Measurements from ENCODE around the gene L3HYPDH.
"Not testable (repeated sequence)": the region's sequence is repeated elsewhere in the genome, so short reads cannot be mapped to it uniquely, and the experiment has no call there.

The L3HYPDH gene

DNA sequence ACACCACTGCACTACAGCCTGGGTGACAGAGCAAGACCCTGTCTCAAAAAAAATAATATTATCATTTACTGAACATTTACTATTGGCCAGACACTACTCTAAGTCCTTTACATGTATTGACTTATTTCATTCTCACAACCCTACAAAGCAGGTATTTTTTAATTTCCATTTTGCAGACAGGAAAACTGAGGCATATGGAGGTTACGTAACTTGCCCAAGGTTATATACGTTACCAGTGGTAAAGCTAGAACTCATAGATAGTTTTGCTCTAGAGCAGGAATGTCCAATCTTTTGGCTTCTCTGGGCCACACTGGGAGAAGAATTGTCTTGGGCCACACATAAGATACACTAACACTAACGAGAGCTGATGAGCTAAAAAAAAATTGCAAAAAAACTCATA, 5.7 kb downstream of the L3HYPDH start:
- no peak for DNase-seq (ENCODE audit: low read depth)

DNA sequence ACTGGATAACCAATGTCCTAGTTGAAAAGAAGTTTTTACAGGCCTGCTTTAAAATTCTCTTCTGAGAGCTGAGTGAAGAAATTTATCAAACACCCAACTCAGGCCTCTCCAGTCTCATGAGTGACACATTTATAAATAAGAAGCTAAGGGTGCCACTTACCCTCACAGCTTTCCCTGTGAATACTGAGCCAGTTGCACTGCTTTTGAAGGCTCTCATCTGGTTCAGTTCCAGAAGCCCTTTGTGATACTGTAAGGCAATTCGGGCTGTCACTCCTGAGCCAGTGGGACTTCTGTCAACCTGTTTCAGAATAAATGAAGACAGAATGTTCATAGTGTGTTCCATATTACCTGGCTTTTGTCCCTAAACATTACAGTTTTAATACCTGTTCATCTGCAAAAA, 8.5 kb downstream of the L3HYPDH start:
- DNase-seq (ENCODE audit: low read depth) = no peak

GRCh38 chr14:59474172-59474571, 10.0 kb downstream of the L3HYPDH start:
- no peak for DNase-seq (ENCODE audit: low read depth)

DNA sequence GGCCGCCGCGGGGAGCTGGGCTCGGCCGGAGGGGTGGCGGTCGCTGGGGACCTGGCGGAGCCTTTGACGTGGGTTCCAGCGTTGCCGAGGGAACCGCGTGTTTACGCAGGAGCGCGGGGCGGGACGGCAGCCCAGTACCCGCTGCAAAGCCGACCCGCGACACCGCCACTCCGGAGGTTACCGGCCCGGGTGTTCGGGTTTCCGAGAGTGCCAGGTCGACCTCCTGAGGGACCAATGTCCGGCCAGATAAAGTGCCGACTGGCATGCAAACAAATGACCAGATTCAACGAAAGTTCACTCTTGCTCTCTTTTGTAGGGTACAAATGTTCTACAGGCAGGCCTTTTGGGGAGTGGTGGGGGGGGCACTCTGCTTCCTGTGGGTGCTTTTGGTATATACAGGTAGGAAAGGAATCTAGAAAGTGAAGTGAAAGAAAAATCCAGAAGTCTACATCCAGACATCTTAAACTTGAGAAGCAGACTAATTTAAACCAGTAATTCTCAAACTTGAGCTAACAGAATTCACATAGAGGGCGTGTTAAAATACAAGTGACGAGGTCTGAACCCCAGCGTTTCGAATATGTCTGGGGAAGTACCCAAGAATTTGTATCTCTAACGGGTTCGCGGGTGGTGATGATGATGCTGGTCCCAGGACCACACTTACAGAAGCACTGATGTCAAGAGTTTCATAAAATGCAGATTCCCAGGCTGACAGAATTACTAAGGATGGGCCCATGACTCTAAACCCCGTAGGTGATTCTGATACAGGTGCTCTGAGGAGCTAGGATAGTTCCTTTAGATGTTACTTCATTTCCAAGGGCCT, 18.7 kb downstream of the L3HYPDH start, which contains the start of gene GPR135:
Gene GPR135 (minus strand): TSS at position 65 of the 820 bp plus-strand sequence. CDS start 154 bp downstream, outside the sequence.
- DNase-seq (ENCODE audit: low read depth) = no peak

GRCh38 chr14:59464486-59465315, 19.5 kb downstream of the L3HYPDH start:
- no peak for DNase-seq (ENCODE audit: low read depth)

DNA sequence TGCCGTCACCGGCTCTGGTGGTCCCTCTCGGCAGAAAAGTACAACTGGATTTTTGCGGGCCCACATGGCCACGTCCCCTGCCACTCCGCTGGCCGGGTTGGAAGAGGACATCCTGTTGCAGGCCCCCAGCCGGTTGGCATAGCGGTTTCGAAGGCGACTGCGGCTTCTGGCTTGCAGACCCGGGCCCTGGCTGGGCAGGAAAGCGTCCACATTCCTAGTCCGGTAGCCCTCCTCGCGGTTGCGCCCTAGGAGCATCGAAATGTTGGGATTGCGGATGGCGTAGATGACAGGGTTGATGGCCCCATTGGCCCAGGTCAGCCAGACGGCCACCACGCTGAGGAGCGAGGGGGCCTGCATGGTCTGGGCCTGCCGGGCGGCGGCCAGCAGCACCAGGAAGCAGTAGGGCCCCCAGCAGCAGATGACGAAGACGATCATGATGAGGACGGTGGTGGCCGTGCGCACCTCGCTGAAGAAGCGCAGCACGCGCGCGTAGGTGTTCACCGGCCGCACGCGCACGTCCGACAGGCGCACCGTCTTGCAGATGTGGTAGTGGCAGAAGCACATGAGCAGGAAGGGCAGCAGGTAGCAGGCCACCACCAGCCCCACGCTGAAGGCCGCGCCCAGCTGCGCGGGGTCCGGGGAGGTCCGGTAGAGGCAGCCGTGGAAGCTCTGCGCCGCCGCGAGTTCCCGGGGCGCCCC, 20.3 kb downstream of the L3HYPDH start:
- DNase-seq (ENCODE audit: low read depth) = no peak

- no peak for DNase-seq (ENCODE audit: low read depth)
Observed at GRCh38 chr14:59461891-59462290, 22.3 kb downstream of the L3HYPDH start.

- no peak for DNase-seq (ENCODE audit: low read depth)
Observed at GRCh38 chr14:59460378-59460777, 23.8 kb downstream of the L3HYPDH start.

GRCh38 chr14:59458486-59458885, 25.7 kb downstream of the L3HYPDH start:
- no peak for DNase-seq (ENCODE audit: low read depth)

DNA sequence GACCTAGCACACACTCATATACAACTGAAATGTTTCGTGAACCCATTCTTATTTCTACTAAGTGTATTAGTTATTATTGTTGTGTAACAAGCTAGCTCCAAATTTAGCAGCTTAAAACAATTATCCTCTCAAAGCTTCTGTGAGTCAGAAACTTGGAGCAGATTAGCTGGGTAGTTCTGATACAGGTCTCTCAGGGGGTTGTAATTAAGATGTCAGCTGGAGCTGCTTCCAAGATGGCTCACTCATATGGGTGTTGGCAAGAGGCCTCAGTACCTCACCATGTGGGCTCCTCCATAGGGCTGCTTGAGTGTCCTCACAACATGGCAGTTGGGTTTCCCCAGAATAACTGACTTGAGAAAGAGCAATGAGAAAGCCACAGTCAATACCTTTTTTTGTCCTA, 28.8 kb downstream of the L3HYPDH start:
- peak; percentile 26 for DNase-seq (ENCODE audit: low read depth)

DNA sequence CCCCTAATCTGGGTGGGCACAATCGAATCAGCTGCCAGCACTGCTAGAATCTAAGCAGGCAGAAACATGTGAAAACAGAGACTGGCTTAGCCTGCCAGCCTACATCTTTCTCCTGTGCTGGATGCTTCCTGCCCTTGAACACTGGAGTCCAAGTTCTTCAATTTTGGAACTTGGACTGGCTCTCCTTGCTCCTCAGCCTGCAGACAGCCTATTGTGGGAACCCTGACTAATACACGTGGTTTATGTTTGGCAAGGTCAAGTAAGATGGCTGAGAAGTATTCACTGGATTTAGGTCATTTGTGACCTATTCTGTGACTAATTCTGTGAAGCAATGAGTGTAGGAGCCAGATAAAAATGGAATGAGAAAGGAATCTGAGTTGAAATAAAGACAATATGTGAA, 30.1 kb downstream of the L3HYPDH start:
- DNase-seq (ENCODE audit: low read depth) = peak; percentile 95

DNA sequence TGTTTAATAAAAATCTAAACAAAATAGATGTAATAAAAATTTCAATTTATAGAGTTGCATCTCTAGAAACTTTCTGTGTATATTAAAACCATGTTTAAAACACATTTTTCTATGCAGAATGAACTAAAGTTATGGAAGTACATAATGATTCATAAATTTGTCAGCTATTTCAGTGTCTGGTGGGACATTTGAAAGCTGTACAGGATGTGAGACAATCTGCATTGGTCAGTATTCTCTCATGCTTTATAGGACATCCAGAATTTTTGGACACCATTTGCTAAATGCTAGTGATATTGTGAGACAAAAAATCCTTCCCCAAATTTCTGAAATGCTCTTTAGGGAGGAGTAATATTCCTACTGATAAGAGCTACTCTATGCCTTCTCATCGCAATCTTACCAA, 32.4 kb downstream of the L3HYPDH start:
- DNase-seq (ENCODE audit: low read depth) = no peak

- DNase-seq (ENCODE audit: low read depth) = no peak
Observed at GRCh38 chr14:59450716-59451115, 33.5 kb downstream of the L3HYPDH start.

- not testable (repeated sequence) for DNase-seq (ENCODE audit: low read depth)
Observed at GRCh38 chr14:59448673-59449072, 35.5 kb downstream of the L3HYPDH start.

- DNase-seq (ENCODE audit: low read depth) = no peak
Observed at GRCh38 chr14:59439256-59439965, 44.8 kb downstream of the L3HYPDH start.

- DNase-seq (ENCODE audit: low read depth) = peak; percentile 68
Observed at GRCh38 chr14:59438195-59438647, 46.0 kb downstream of the L3HYPDH start.

DNA sequence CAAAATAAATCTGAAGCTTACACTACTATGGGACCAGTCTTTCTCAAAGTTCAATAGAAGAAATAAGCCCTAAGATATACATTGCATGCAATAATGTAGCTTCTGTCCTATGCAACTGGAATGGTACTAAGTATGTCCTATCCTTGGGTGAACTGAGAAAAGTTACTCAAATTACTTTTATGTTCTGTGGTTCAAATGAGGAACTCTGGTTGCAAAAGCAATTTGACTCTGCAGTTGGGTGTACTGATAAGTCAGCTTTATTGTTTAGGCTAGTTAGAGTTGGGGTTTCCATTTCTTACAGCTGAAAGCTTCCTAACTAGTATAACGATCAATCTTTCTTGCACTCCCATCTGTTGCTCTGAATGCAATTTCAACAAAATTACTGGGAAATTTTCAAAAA, 48.2 kb downstream of the L3HYPDH start:
- no peak for DNase-seq (ENCODE audit: low read depth)

DNA sequence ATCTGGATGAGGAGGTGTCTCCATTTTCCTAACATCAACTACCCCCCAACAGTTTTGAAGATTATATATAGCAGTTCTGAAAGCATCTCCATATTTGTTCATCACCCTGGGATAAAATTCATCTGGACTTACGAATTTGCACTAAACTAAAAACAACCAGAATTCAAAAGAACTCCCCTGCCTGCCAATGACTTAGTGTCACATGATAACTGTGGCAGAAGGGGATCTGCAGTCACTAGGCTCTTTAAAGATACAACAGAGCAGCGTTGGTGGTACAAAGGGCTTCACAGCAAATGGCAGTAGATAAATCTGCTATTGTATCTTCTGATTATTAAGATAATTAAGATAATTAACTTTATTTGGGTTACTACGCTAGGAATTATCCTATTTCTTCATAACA, 49.1 kb downstream of the L3HYPDH start:
- no peak for DNase-seq (ENCODE audit: low read depth)

DNA sequence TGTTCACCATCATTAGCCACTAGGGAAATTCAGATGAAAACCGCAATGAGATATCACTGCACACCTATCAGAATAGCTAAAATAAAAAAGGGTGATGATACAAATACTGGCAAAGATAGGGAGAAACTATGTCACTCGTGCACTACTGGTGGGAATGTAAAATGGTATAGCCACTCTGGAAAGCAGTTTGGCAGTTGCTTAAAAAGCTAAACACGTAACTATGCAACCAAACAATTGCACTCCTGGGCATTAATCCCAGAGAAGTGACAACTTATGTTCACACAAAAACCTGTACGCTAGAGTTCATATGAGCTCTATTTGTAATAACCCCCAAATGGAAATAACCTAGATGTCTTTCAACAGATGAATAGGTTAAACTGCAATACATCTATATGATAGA, 54.4 kb downstream of the L3HYPDH start:
- DNase-seq (ENCODE audit: low read depth) = no peak

DNA sequence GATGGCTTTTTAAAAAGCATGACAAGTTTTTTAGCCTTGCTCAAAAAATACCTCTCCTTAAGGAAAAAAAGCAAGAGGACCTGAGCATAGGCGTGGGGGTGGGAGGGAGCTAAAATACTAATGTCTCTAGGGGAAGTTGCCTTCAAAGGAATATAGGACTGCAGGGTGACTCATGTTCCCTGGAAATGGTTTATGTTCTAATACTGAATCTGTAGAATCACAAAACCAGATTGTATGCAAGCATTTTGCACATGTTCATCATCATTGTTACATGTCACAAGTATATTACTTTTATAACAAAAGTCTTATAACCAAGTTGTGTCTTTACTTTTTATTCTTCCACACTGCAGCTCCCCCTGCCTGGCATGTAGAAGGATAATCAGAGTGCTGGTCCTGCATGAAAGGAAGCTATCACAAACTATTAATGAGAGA, 55.6 kb downstream of the L3HYPDH start:
- peak; percentile 66 for DNase-seq (ENCODE audit: low read depth)
